Endothelial cell of umbilical vein (primary cell): ENCODE results near the gene APOLD1.

Experiments used
- EZH2 ChIP-seq: IDR thresholded peaks from 2 replicates; pipeline ENCODE4 v1.6.1; 2012; ENCODE audit warnings: borderline replicate concordance, low read depth, mild to moderate bottlenecking, moderate library complexity, low read length, inconsistent platforms; ENCODE audit not compliant: severe bottlenecking
- MYC ChIP-seq: IDR thresholded peaks from one replicate; pipeline ENCODE4 v1.6.1; 2011; ENCODE audit warnings: mild to moderate bottlenecking, low read depth, low read length
- POLR2A ChIP-seq: IDR thresholded peaks from 2 replicates; pipeline ENCODE4 v1.6.1; 2012; ENCODE audit warnings: low read depth, mild to moderate bottlenecking, control low read depth, low read length
- POLR2AphosphoS5 ChIP-seq: IDR thresholded peaks from 2 replicates; pipeline ENCODE4 v1.6.1; 2012; ENCODE audit warnings: low read depth, mild to moderate bottlenecking, control low read depth, low read length, moderate library complexity; ENCODE audit not compliant: insufficient read depth
- TF ChIP-seq, protein P1 (sequence below), 2 donors: IDR thresholded peaks; 1 replicate in 1 of 2; 2 replicates in 1 of 2; pipeline ENCODE4 v1.5.1; 2011; ENCODE audit warnings: low read length in 2 of 2, mild to moderate bottlenecking in 2 of 2, moderate library complexity in 2 of 2, control low read depth in 1 of 2, inconsistent platforms in 1 of 2, low read depth in 1 of 2; ENCODE audit not compliant: insufficient read depth in 1 of 2; ENCODE audit errors: extremely low read depth in 1 of 2

DNA sequence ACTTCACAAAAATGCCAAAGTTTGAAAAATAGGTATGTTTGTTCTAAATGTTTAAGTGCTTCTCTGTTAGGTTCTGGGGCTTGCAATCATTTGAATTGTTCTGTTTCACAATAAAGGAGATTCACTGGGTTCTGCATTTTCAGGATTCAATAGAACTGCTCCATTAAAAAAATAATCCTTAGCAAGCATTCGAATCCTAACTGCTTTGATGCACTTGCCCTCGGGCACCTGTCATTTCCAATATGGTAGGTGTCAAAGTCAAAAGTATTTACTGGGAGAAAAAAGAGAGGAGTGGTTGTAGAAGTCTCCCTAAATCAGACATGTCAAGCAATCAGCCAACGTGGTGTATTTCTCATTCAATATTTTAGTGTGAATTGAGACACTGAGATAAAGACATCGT is 5.5 kb downstream of the APOLD1 start:
- TF ChIP-seq EZH2 (no peak), POLR2A (no peak), POLR2AphosphoS5 (no peak), MYC (no peak)
- TF ChIP-seq, protein P1, sequence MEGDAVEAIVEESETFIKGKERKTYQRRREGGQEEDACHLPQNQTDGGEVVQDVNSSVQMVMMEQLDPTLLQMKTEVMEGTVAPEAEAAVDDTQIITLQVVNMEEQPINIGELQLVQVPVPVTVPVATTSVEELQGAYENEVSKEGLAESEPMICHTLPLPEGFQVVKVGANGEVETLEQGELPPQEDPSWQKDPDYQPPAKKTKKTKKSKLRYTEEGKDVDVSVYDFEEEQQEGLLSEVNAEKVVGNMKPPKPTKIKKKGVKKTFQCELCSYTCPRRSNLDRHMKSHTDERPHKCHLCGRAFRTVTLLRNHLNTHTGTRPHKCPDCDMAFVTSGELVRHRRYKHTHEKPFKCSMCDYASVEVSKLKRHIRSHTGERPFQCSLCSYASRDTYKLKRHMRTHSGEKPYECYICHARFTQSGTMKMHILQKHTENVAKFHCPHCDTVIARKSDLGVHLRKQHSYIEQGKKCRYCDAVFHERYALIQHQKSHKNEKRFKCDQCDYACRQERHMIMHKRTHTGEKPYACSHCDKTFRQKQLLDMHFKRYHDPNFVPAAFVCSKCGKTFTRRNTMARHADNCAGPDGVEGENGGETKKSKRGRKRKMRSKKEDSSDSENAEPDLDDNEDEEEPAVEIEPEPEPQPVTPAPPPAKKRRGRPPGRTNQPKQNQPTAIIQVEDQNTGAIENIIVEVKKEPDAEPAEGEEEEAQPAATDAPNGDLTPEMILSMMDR (IDR thresholded peaks at IDR 0.05; ENCODE audit: extremely low read depth in 1 of 2, insufficient read depth in 1 of 2, low read depth in 1 of 2, low read length in 2 of 2): no peak
